Upper lobe of right lung (tissue), 1 donor: ENCODE data around the gene OR52E6. TPM values are rescaled to one million over a fixed set of nuclear protein-coding genes. Genes with fewer than 3 reads are reported as not detected.

Experiments
- ATAC-seq: fragments of 200-7000 bp; cut with Tn5 transposase; one replicate; pipeline ENCODE4 v1.9.1; 2020; ENCODE audit warnings: mild to moderate bottlenecking, moderate library complexity
- DNase-seq: peaks from one replicate; pipeline ENCODE4 v3.0.0-alpha.2; 2020
- H3K27ac ChIP-seq: fragments of 200-600 bp; one replicate; pipeline ENCODE4 v1.8.0; 2022
- H3K27me3 ChIP-seq: fragments of 200-600 bp; one replicate; pipeline ENCODE4 v1.8.0; 2022; ENCODE audit warnings: mild to moderate bottlenecking
- H3K36me3 ChIP-seq: fragments of 200-600 bp; one replicate; pipeline ENCODE4 v1.8.0; 2022
- H3K4me1 ChIP-seq: fragments of 200-600 bp; one replicate; pipeline ENCODE4 v1.8.0; 2022
- H3K4me3 ChIP-seq: fragments of 200-600 bp; one replicate; pipeline ENCODE4 v1.8.0; 2022; ENCODE audit warnings: mild to moderate bottlenecking
- H3K9me3 ChIP-seq: fragments of 200-600 bp; one replicate; pipeline ENCODE4 v1.8.0; 2022
- CTCF ChIP-seq: fragments of 200-600 bp; IDR thresholded peaks from one replicate; pipeline ENCODE4 v1.8.0; 2022; ENCODE audit warnings: antibody characterized with exemption
- intact Hi-C: fragments of 100-400 bp; cut with DNase I; formaldehyde crosslinking; loops from one replicate; pipeline ENCODE4 v1.11.0; 2022
- total RNA-seq: library from RNA; stranded (reverse); fragmentation: NEBNext Ultra II Directional; extraction: Animal tissue kit (Norgen Biotek cat#: 25700); gene quantifications from one replicate; pipeline ENCODE4 v1.2.1, GENCODE V29; 2021
- donor health status: DM: no; HTN: yes; CAD: no; lungs with severe emphysema.

OR52E6 gene
- total RNA-seq, 1 donor from 2014 or later = not detected

GRCh38 chr11:5815534-5815933 is 26.2 kb downstream of the OR52E6 start:
- ATAC-seq (peak; percentile 47), DNase-seq (no peak)
- no peak overlapping the region for H3K27ac ChIP-seq
- no peak for TF ChIP-seq CTCF
- no peaks in the 10 kb centered on the region for H3K36me3 ChIP-seq
- H3K27me3 ChIP-seq = no peaks in the 10 kb centered on the region
- H3K4me3 ChIP-seq = no peak overlapping the region
- no peaks in the 10 kb centered on the region for H3K4me1 ChIP-seq
- intact Hi-C loops = no loop called here
- H3K9me3 ChIP-seq = no peaks in the 10 kb centered on the region

DNA sequence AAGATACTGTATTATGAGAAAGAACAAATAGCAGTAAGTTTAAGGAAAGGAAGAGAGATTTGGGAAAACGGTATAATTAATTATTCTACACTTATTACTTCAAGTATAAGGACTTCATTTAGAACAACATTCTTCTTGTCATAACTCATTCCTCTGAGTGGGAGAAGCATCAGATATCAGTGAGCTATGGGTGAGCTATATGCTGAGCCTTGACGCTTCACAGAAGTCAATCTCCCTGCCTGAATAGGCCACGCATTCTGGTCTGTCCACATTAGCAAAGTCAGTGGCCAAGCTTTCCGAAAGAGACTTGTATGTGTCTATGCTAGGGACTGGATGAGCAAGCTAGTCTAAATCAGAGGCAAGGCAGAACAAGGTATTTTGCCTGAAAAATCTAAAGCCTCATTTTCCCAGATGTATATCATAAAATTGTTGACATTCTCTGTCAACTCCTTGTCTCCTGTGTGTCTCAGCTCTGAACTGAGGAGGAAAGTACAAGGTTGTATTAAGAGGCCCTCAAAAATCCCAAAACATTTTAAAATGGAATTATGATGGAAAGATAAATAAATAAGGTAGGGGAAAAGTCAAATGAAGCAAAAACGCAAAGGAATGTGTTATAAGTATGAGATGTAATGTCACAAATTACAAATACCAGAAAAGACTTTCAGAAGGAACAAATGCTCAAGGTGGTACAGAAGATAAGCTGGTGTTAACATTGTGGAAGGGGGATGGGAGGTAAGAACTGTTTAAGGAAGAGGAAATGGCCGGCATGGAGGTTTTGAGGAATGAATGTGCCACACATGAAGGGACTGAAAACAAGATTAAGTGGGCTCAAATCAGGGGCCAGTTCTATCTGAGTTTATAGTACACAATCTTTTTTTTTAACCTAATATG is 31.5 kb downstream of the OR52E6 start:
- H3K27me3 ChIP-seq = no peaks in the 10 kb centered on the region
- no peaks in the 10 kb centered on the region for H3K36me3 ChIP-seq
- no peaks in the 10 kb centered on the region for H3K9me3 ChIP-seq
- H3K27ac ChIP-seq = no peak overlapping the region
- no peak for TF ChIP-seq CTCF
- no peak for DNase-seq
- H3K4me3 ChIP-seq = no peak overlapping the region
- intact Hi-C loops = loop anchor here (10.0 kb wide), 1 partner anchor 345 kb away; no protein-coding TSS in a partner anchor
- ATAC-seq = no peak
- no peaks in the 10 kb centered on the region for H3K4me1 ChIP-seq

DNA sequence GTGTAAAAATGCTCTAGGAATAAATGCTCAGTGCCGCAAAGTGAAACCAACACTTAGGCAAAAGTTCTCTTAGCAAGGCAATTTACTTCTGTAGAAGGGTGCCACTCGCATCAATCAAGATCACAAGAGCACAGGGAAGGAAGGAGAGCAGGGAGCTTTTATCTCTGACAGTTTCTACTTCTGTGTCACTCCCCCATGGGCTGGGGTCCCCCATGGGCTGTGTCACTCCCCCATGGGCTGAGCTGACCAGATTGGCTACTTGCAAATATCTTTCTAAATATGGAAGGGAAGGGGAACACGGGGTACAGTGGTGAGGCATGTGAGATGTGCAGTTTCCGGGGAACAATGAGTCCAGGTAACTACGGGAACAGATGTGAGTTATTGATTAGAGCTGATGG is 32.6 kb downstream of the OR52E6 start:
- no peak for DNase-seq
- intact Hi-C loops = loop anchor here (10.0 kb wide), 1 partner anchor 344 kb away; no protein-coding TSS in a partner anchor
- Histone ChIP-seq H3K36me3 (no peaks in the 10 kb centered on the region), H3K9me3 (no peaks in the 10 kb centered on the region), H3K4me3 (peak overlapping the region; percentile 48), H3K27ac (no peak overlapping the region), H3K4me1 (no peaks in the 10 kb centered on the region), H3K27me3 (no peaks in the 10 kb centered on the region)
- no peak for ATAC-seq
- no peak for TF ChIP-seq CTCF

DNA sequence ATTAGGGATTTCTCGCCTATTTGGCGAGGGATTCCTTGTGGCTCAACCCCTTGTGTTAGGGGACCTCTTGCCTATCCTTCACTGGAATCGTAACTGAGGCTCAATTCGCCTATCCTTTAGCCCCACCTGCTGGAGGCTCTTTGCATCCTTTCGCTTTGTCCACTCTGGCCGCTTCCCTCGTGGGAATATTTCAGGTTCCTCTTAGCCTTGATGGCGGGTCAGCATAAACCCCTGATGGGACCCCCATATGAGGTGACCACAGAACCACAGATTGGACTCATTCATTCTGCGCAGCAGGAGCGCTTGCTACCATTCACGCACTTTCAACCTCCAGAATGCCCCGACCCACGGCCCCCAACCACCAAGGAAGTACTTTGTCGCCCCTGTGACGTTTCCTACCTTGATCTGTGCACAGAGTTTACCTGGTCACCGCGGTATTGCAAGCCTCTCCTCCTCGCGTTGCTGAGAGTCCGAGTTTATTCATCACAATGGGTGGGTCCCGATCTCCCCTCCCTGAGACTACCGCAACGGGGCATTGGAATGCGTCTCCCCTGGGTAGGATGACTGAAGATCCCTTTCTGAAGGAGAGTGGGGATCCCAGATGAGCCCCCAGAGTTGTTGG is 33.1 kb downstream of the OR52E6 start, which contains the start of gene OR52N2:
OR52N2 (plus strand) TSS at position 425 of the 622 bp plus-strand sequence. CDS start 11,412 bp downstream, outside the sequence.
- intact Hi-C loops = loop anchor here (10.0 kb wide), 1 partner anchor 344 kb away; no protein-coding TSS in a partner anchor
- DNase-seq = peak; percentile 67
- Histone ChIP-seq H3K27me3 (no peaks in the 10 kb centered on the region), H3K27ac (no peak within 1 kb of the TSS), H3K9me3 (no peaks in the 10 kb centered on the region), H3K4me3 (peak within 1 kb of the TSS; percentile 48), H3K36me3 (no peaks in the 10 kb centered on the region), H3K4me1 (no peaks in the 10 kb centered on the region)
- ATAC-seq = peak; percentile 99
- peak; percentile 88 for TF ChIP-seq CTCF

- Histone ChIP-seq H3K4me1 (no peaks in the 10 kb centered on the region), H3K27ac (no peak overlapping the region), H3K27me3 (no peaks in the 10 kb centered on the region), H3K36me3 (no peaks in the 10 kb centered on the region), H3K9me3 (no peaks in the 10 kb centered on the region), H3K4me3 (no peak overlapping the region)
- ATAC-seq (no peak), DNase-seq (no peak)
- intact Hi-C loops = loop anchor here (10.0 kb wide), 1 partner anchor 343 kb away; no protein-coding TSS in a partner anchor
- no peak for TF ChIP-seq CTCF
Measured at GRCh38 chr11:5807580-5807979, 34.1 kb downstream of the OR52E6 start.
